ENCODE data around the gene MACO1. TPM values are rescaled to one million over a fixed set of nuclear protein-coding genes. Genes with fewer than 3 reads are reported as not detected.
"Not testable (repeated sequence)": the region's sequence is repeated elsewhere in the genome, so short reads cannot be mapped to it uniquely, and the experiment has no call there.

Gene MACO1
- total RNA-seq, 1 donor from 2014 or later: 18.1 TPM

DNA sequence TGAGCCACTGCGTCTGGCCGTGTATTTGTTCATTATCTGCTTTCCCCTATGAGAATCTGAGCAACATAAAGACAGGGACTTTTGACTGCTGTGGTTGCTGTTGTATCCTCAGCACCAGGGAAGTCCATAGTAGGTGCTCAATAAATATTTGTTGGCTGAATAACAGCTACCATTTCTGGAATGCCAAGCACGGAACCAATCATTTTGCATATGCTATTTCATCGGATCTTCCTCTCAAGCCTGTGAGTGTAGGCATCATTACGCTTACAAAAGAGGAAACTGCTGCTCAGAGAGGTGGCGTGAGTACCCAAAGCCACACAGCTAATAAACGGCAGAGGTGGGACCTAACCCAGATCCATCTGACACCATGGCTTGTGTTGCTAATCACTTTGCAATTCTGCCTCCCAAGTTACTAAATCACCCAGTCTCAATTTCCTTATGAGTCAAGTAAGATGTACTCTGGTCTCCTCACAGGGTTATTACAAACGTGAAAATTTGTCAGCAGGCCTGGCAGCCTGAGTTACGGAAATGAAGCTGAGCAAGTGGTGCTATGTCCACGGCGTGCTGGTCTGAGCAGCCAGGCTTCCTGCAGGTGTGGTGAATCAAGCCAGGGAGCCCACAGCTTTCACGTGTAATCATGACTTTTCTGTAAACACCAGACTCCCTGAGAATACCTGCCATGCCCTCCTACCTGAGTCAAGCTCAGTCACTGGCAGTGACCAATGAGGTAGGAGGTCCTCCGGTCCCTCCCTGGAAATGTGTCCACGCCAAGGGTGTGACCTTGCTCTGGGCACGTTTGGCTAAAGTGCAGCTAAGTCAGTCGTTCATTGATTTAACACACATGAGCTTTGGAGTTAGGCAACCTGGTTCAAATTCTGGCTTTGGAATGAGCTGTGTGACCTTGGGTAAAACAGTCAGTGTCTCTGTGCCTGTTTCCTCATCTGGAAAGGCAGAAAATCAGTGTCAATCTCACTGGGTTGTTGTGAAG is 5.3 kb upstream of the MACO1 start:
- intact Hi-C loops (cut with micrococcal nuclease): no loop called here

DNA sequence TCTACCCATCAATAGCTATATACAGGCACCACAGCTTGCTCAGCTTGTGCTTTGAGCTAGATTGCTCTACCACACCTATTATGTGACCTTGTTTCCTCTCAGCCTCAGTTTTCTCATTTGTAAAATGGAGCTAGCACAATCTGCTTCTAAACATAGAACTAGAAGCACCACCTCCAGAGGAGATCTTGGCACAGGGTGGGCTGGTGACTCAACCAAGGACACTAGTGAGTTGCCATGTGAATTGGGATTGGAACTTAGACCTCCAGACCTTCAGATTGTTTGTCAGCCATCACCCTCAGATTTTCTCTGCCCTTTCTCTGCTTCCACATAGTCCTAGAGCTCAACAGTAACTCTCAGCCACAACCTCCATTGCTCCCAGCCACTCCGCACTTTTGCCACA is 3.0 kb upstream of the MACO1 start:
- intact Hi-C loops (cut with micrococcal nuclease): no loop called here

DNA sequence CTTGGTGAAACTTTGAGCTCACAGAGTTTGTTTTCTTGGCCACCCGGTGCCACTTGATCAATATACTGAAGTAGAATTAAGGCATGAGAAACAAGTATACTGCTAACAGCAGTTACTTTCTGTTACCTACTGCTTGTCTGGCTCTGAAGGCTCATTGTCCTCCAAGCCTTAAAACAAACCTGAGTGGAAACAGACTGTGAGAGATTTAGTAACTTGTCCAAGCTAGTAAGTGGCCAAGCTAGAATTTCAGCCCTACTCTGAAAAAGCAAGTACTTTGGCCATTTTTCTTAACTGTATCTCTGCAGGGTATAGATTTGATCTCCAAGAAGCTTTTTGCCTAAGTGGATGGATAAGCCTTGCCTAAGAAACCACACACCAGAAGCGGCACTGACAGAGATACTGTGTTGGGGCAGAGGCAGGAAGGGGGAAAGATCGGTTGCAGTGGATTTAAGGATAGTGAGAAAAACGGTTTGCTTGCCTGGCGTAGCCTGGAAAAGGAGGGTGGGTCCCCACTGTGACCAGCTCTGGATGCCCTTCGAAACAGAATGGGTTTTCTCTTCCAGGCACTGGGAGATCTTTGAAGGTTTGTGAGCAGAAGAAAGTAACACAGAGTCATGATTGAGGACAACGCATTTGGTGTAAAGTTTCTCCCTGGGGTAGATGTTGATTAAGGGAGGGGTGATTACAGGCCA is 2.1 kb upstream of the MACO1 start:
- intact Hi-C loops (cut with micrococcal nuclease): no loop called here

DNA sequence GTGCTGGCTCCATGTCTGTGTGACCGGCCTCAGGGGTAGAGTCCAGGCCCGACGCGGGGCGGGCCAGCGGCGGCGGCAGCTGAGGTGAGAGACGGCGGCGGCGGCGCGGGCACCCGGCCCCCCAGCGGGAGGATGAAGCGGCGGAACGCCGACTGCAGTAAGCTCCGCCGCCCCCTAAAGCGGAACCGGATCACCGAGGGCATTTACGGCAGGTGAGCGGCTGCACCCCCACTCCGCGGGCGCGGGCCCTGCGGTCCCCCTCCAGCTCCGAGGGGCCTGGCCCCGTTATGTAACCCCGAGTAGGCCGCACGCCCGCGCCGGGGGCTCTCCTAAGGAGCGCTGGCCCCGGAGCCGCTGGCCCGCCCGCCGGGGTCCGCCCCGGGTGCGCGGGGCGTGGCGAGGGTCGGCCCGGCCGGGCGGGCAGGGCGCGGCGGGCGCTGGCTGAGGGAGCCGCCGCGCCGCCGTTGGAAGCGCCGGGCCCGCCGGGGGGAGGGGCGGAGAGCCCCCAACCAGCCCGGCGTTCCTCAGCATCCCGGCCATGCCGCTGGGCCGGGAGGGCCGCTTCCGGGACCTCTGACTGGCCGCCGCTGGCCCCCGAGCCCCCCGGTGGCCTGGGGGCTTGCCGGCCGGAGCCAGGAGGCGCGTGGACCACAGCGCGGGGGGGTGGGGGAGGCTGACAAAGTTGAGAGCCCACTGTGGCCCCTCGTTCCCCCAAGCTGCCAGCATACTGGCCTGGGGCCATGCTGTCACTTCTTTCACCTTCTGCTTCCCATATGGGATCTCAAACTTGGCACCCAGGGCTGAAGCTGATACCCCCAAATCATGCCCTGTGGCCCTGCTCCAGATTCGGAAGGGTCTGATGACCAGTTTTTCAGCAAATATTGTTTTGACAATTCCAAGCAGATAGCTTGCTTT is 527 bp downstream of the MACO1 start:
- intact Hi-C loops (cut with micrococcal nuclease): loop anchor here (2.0 to 10.0 kb wide), 8 partner anchors 16 to 1041 kb away; partner anchors contain the start of genes HMGN2, PAFAH2, SRRM1 and TMEM50A

DNA sequence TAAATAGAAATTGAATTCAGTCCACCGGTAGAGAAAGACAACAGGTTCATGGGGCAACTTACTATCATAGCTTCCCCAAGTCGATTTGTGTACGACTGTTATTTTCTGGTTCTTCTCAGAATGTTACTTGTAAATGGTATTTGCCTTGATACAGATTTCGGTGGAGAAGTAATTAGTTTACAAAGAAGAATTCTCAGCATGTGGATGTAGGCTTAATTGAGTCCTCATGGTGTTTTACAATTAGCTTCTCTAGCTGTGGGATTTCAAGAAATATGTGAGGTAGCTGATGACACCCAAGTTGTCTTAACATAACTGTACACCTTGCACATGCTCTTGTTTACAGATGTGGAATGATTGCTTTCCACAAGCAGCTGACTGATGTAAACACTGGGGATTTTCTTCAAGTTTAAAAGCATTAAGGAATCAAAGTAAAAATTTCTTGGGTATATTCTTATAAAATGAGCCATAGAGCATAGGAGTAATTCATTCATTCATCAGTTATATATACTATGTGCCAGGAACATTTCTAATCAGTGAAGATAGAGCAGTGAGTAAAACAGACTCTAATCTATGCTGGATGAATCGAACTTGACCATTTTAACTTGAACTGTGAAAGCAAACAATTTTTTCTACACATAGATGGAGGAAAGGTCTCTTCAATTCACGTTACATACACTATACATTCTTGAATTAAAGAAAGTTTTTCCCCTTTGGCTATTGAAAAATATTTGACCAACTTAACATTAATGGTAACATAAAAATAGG is 1.4 kb downstream of the MACO1 start:
- intact Hi-C loops (cut with micrococcal nuclease): loop anchor here (2.0 to 10.0 kb wide), 8 partner anchors 15 to 1040 kb away; partner anchors contain the start of genes HMGN2, PAFAH2, SRRM1 and TMEM50A

DNA sequence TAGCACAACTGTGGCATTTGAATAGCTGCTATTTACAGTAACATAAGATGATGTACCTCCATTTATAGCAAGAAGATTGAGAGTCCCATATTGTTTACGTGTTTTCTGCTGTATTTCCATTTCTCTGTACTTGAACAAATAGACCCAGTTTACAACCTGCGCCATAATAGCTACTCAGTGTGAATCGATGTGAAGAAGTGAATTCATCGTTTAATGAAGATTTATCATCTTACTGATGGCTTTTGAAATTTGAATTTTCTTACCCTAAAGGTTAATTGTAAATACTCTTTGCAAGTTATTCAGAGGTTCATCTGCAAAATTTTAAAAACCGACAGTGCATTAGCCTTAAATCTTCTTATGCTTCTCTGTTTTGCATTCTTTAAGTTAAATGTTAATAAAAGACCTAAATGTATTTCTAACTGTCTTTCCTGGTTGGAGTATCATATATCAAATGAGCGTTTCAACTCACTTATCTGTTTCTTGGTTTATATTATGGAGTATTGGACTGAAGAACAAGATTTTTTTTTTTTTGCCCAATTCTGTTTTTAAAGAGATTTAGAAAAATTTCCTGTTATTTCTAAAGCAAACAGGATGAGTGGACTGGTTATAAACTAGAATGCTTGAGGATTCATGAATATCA is 2.2 kb downstream of the MACO1 start:
- intact Hi-C loops (cut with micrococcal nuclease): loop anchor here (5.0 to 10.0 kb wide), 5 partner anchors 34 to 1039 kb away; partner anchors contain the start of genes HMGN2, PAFAH2 and SRRM1

- intact Hi-C loops (cut with micrococcal nuclease): loop anchor here (5.0 to 10.0 kb wide), 5 partner anchors 34 to 1039 kb away; partner anchors contain the start of genes HMGN2, PAFAH2 and SRRM1
Measured at GRCh38 chr1:25433389-25434186, 2.9 kb downstream of the MACO1 start.

DNA sequence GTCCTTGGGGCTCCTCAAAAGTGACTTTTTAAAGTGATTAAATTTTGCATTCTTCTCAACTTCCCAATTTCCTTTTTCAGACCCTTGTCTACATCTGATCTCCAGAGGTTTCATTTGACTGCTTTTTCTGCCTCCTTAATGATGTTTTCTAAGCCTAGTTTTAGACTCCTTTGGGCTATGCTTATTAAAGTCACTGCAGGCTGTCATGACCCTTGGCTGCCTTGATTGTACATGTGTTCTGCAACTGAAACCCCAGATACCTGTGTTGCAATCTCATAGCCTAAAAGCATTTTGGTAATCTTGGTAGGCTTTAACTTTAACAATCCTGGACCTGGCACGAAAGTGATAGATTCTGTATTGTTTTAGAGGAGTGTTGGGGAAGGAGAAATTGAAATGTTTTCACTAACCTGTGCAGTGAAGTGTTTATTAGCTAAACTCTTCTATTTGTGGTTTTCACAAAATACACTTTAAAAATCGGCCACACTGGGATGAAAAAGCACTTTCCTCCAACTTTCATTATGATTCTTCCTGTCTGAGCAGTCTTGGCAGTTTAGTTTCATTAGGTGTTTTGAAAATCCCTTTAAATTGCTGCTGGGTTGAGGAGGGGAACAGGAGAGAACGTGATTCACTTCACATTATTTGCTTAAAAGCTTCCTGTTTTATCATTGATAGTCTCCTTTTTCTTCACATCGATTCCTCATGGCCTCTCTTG is 4.9 kb downstream of the MACO1 start:
- intact Hi-C loops (cut with micrococcal nuclease): loop anchor here (10.0 kb wide), 2 partner anchors 559 to 791 kb away; partner anchors contain the start of genes PAFAH2 and SRRM1

GRCh38 chr1:25437672-25438071 is 7.0 kb downstream of the MACO1 start:
- intact Hi-C loops (cut with micrococcal nuclease): loop anchor here (10.0 kb wide), 2 partner anchors 557 to 793 kb away; partner anchors contain the start of genes PAFAH2 and SRRM1

GRCh38 chr1:25439287-25439686 is 8.6 kb downstream of the MACO1 start:
- intact Hi-C loops (cut with micrococcal nuclease): loop anchor here (10.0 kb wide), 2 partner anchors 556 to 794 kb away; partner anchors contain the start of genes PAFAH2 and SRRM1

DNA sequence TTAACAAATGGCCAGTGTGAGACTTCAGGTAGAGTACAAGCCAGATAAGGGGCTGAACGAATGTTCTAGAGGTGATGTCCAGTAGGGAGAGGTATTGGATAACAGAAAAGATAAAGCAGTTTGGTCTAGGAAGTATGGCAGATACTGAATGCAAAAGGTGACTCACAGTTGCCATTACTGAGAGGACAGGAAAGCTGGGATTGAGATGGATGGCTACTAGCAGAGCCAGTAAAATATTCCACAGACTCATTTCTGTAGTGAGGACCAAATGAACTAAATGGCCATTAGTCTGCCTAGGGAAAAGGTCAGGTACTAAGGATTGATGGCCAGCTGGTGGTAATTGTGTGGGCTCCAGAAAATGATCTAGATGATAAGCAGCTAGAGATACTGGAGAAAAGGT is 11.5 kb downstream of the MACO1 start:
- intact Hi-C loops (cut with micrococcal nuclease): no loop called here

GRCh38 chr1:25443030-25443699 is 12.5 kb downstream of the MACO1 start:
- intact Hi-C loops (cut with micrococcal nuclease): no loop called here

GRCh38 chr1:25444604-25445003 is 13.9 kb downstream of the MACO1 start:
- intact Hi-C loops (cut with micrococcal nuclease): not testable (repeated sequence)

DNA sequence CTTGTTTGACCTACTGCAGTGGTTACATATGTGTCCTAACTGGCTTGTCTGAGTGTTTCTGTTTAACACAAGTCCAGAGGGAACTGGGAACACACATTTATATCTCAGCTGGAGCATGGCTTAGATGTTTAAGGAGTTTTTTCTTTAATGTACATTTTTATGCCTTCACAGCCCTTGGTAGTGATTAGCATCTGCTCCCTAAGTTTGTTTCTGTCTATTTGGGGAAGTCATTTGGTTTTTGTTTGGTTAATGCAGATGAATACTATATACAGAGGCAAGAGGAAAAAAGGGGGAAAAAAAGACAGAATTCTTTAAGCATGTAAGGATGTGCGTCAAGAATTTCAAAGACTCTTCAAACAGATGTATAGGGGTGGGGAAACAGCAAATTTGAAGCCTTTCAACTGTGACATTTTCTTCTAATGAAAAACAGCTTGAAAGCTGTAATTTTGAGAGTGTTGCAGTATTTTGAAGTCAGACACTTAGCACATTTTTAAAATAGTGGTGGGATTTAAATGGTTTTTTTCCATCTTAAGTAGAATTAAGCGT is 15.4 kb downstream of the MACO1 start:
- intact Hi-C loops (cut with micrococcal nuclease): loop anchor here (2.0 kb wide), 1 partner anchor 15 kb away; the partner anchor contains the start of gene MACO1

- intact Hi-C loops (cut with micrococcal nuclease): loop anchor here (2.0 kb wide), 1 partner anchor 17 kb away; the partner anchor contains the start of gene MACO1
Measured at GRCh38 chr1:25447547-25447946, 16.9 kb downstream of the MACO1 start.

- intact Hi-C loops (cut with micrococcal nuclease): no loop called here
Measured at GRCh38 chr1:25450891-25451290, 20.2 kb downstream of the MACO1 start.

GRCh38 chr1:25451908-25452307 is 21.2 kb downstream of the MACO1 start:
- intact Hi-C loops (cut with micrococcal nuclease): no loop called here
